Right lobe of liver (tissue), 4 donors: ENCODE measurements around the gene HOMER1.

ENCODE experiments used
- POLR2A ChIP-seq: fragments of 450-650 bp; IDR thresholded peaks from one replicate; pipeline ENCODE4 v1.6.1; 2017; ENCODE audit warnings: antibody characterized with exemption, mild to moderate bottlenecking
- TF ChIP-seq, protein P1 (sequence below), 4 donors: fragments of 200-600 bp in 3 of 4; fragments of 450-650 bp in 1 of 4; IDR thresholded peaks; one replicate each; pipeline versions ENCODE4 v1.5.1 to v1.8.0; 2016 to 2022; ENCODE audit warnings: antibody characterized with exemption in 4 of 4, mild to moderate bottlenecking in 2 of 4
- donor health status: DM: no; HTN: no; CAD: no.
- donor health status: DM: no; HTN: no; CAD: no.
- donor health status: DM: no; HTN: yes; CAD: no.

DNA sequence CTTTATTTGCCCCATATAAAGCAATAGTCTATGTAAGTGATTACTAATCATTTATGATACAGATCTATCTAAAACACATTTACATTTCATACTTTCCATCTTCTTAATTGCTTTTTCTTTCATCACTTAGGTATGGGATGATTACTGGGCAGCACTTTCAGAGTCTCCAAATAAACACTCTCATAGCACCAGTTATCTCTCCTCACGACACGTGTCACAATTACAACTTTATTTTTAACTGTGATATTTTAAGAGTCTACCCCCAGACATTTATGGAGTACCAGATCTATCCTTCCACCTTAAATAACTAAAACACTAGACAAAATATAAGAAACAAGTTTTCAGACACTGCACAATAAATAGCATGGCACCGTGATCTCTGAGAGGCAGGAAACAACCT, 32.9 kb downstream of the HOMER1 start:
- no peak for TF ChIP-seq POLR2A
- TF ChIP-seq, protein P1, sequence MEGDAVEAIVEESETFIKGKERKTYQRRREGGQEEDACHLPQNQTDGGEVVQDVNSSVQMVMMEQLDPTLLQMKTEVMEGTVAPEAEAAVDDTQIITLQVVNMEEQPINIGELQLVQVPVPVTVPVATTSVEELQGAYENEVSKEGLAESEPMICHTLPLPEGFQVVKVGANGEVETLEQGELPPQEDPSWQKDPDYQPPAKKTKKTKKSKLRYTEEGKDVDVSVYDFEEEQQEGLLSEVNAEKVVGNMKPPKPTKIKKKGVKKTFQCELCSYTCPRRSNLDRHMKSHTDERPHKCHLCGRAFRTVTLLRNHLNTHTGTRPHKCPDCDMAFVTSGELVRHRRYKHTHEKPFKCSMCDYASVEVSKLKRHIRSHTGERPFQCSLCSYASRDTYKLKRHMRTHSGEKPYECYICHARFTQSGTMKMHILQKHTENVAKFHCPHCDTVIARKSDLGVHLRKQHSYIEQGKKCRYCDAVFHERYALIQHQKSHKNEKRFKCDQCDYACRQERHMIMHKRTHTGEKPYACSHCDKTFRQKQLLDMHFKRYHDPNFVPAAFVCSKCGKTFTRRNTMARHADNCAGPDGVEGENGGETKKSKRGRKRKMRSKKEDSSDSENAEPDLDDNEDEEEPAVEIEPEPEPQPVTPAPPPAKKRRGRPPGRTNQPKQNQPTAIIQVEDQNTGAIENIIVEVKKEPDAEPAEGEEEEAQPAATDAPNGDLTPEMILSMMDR (IDR thresholded peaks at IDR 0.05): no peak
